Measurements from ENCODE around the gene GLP1R. TPM values are rescaled to one million over a fixed set of nuclear protein-coding genes. Genes with fewer than 3 reads are reported as not detected.

Gene GLP1R
- total RNA-seq, 1 experiment from 2014 or later = not detected

- Histone ChIP-seq H3K4me2 (ENCODE audit: low read length) (no peak overlapping the region), H2AFZ (ENCODE audit: low read depth, low read length, poor library complexity, severe bottlenecking) (no peak overlapping the region), H3K4me1 (ENCODE audit: control insufficient read depth in 1 of 2, insufficient read depth in 2 of 2, low read length in 2 of 2) (no peaks in the 10 kb centered on the region), H3K9me2 (ENCODE audit: insufficient read depth) (no peaks in the 10 kb centered on the region), H3K9ac (ENCODE audit: low read length) (no peak overlapping the region), H3K36me3 (ENCODE audit: control insufficient read depth in 1 of 2, insufficient read depth in 2 of 2, low read length in 2 of 2) (no peaks in the 10 kb centered on the region), H3K27me3 (ENCODE audit: insufficient read depth, low read length) (peaks cover 20% of the 10 kb centered on the region), H3K79me2 (ENCODE audit: insufficient read depth, low read length) (no peaks in the 10 kb centered on the region), H3K4me3 (replicated peaks in 1 of 2; ENCODE audit: low read depth in 1 of 2, low read length in 2 of 2) (no peak overlapping the region), H4K20me1 (ENCODE audit: insufficient read depth) (no peaks in the 10 kb centered on the region), H3K9me3 (ENCODE audit: control insufficient read depth in 1 of 2, insufficient read depth in 1 of 2, low read depth in 1 of 2, low read length in 2 of 2) (no peaks in the 10 kb centered on the region), H3K27ac (ENCODE audit: low read depth, low read length) (no peak overlapping the region)
- DNase-seq (ENCODE audit: low read depth, low spot score) (no peak), ATAC-seq (no peak)
- no TSS peak for BruUV-seq (replicated peaks)
- intact Hi-C loops (cut with micrococcal nuclease) = no loop called here
- ChIA-PET POLR2A (no interaction called here), RAD21 (ENCODE audit: low non-redundant PET in 1 of 2, low total read pairs in 2 of 2, uncharacterized antibody in 2 of 2, unreplicated experiment in 2 of 2) (no interaction called here), CTCF (no interaction called here)
- TF ChIP-seq CEBPB (IDR thresholded peaks at IDR 0.05; ENCODE audit: low read depth) (no peak), CBX3 (IDR thresholded peaks at IDR 0.05; ENCODE audit: low read depth) (no peak), SRF (IDR thresholded peaks at IDR 0.05; ENCODE audit: low read depth) (no peak), ELF1 (IDR thresholded peaks at IDR 0.05; ENCODE audit: borderline replicate concordance, low read depth) (no peak), RAD21 (IDR thresholded peaks at IDR 0.05; ENCODE audit: low read depth) (no peak), EGR1 (IDR thresholded peaks at IDR 0.05; ENCODE audit: low read depth) (no peak), EZH2 (IDR thresholded peaks at IDR 0.05) (no peak), JUND (IDR thresholded peaks at IDR 0.05) (no peak), ATF3 (IDR thresholded peaks at IDR 0.05) (no peak), CTCF (IDR thresholded peaks at IDR 0.05 in 2 of 3, conservative IDR thresholded peaks at IDR 0.05 in 1 of 3; ENCODE audit: borderline replicate concordance in 1 of 3, insufficient read depth in 1 of 3, low read depth in 2 of 3, low read length in 2 of 3) (no peak), EZH2phosphoT487 (IDR thresholded peaks at IDR 0.05; ENCODE audit: borderline replicate concordance) (no peak), REST (IDR thresholded peaks at IDR 0.05; ENCODE audit: low read depth) (no peak), TCF7L2 (IDR thresholded peaks at IDR 0.05; ENCODE audit: borderline replicate concordance, extremely low read depth, insufficient read depth, insufficient read length) (no peak), YY1 (IDR thresholded peaks at IDR 0.05; ENCODE audit: extremely low read depth, insufficient replicate concordance, low read depth, low read length) (no peak), MAX (IDR thresholded peaks at IDR 0.05) (no peak), SP1 (IDR thresholded peaks at IDR 0.05; ENCODE audit: low read depth) (no peak), ZBTB33 (IDR thresholded peaks at IDR 0.05; ENCODE audit: extremely low read depth, insufficient replicate concordance, low read length) (no peak), SIN3A (IDR thresholded peaks at IDR 0.05; ENCODE audit: low read depth) (no peak), ZNF274 (IDR thresholded peaks at IDR 0.05; ENCODE audit: low read depth, low read length) (no peak)
Measured at GRCh38 chr6:39050453-39051112, 2.0 kb downstream of the GLP1R start.
